ENCODE data around the gene IRX4.

The IRX4 gene

DNA sequence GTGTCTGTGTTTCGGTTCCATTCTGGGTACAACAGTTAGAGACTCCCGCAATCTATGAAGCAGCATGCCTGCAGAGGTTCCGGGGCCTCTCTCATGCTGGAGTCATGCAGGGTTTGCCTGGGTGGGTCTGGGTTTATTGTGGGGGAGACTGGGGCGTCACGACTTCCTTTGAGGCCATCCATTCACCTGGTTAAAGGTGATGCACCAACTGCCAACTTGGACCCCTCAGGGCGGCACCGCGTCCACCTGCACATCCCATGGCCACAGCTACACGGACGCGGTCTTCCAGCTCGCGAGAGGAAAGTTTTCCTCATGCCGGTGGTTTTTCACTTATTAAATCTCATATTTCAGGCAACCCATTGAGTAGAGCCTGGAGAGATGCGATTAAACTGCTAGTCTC is 30.9 kb upstream of the IRX4 start:
- no peak overlapping the region for H3K4me3 ChIP-seq (ENCODE audit: insufficient read depth, low read depth, low read length, poor library complexity, severe bottlenecking)
- H3K27ac ChIP-seq (ENCODE audit: insufficient read depth, low read length, poor library complexity, severe bottlenecking): no peak overlapping the region
- no peaks in the 10 kb centered on the region for H3K27me3 ChIP-seq (replicated peaks; ENCODE audit: control insufficient read depth, insufficient read depth, low read length, poor library complexity, severe bottlenecking)

DNA sequence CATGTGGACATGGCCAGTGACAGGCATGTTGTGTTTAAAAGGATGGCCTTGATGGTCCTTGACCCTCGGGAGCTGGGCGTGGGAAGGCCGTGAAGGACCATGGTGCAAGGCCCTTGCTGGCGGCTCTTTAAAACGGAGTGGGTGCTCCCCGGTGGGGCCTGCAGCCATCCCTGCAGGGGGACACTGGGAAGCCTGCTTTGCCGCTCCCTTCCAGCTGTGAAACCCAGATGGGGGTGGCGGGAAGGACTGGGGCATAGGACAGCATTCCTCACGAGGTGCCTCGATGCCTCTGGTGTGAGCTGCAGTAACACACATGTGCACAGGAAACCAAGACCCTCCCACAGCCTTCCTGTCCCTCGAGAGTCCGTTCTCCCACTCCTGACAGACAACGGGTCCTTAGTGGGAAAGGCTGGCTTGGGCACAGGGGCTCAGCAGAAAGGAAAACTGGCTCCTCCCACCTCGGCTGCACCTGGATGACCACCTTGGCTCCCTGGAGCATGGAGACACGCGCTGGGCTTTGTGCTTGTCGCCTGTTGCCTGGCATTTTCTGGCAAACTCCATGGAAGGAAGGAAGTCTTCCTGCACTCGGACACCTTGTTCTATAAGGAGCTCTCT is 30.3 kb upstream of the IRX4 start:
- no peak for DNase-seq
- no peaks in the 10 kb centered on the region for H3K36me3 ChIP-seq (ENCODE audit: control insufficient read depth, insufficient read depth, low read length)
- no peak overlapping the region for H3K4me3 ChIP-seq (ENCODE audit: insufficient read depth, low read depth, low read length, poor library complexity, severe bottlenecking)
- no peaks in the 10 kb centered on the region for H3K27me3 ChIP-seq (replicated peaks; ENCODE audit: control insufficient read depth, insufficient read depth, low read length, poor library complexity, severe bottlenecking)
- H3K4me1 ChIP-seq (ENCODE audit: control insufficient read depth, insufficient read depth, low read length, poor library complexity, severe bottlenecking): no peaks in the 10 kb centered on the region
- no peaks in the 10 kb centered on the region for H3K9me3 ChIP-seq (ENCODE audit: control insufficient read depth, low read length)
- H3K27ac ChIP-seq (ENCODE audit: insufficient read depth, low read length, poor library complexity, severe bottlenecking): no peak overlapping the region

More for the DNA sequence above, 30.9 kb upstream of the IRX4 start:
- Histone ChIP-seq H3K4me1 (ENCODE audit: control insufficient read depth, insufficient read depth, low read length, poor library complexity, severe bottlenecking) (no peaks in the 10 kb centered on the region), H3K9me3 (ENCODE audit: control insufficient read depth, low read length) (no peaks in the 10 kb centered on the region), H3K36me3 (ENCODE audit: control insufficient read depth, insufficient read depth, low read length) (no peaks in the 10 kb centered on the region)
- no peak for DNase-seq

DNA sequence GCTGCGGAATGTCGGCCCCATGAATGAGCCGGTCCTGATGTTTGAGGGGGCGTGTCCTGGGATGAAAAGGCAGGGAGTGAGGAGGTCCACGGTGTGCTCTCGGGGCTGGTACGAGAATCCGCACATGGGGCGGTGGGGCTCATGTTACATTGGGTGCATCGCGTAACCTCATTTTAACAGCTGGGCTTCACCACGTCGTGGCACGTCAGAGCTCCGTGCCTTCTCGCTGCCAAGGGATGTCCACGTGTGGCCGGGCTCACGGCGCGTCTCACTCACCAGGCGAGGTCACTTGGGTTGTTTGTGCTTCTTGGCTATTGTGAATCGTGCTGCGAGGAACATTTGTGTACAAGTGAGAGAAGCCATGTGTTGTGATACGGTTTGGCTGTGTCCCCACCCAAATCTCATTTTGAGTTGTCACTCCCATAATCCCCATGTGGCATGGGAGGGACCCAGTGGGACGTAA is 29.1 kb upstream of the IRX4 start:
- no peak overlapping the region for H3K4me3 ChIP-seq (ENCODE audit: insufficient read depth, low read depth, low read length, poor library complexity, severe bottlenecking)
- no peaks in the 10 kb centered on the region for H3K4me1 ChIP-seq (ENCODE audit: control insufficient read depth, insufficient read depth, low read length, poor library complexity, severe bottlenecking)
- no peaks in the 10 kb centered on the region for H3K27me3 ChIP-seq (replicated peaks; ENCODE audit: control insufficient read depth, insufficient read depth, low read length, poor library complexity, severe bottlenecking)
- no peaks in the 10 kb centered on the region for H3K36me3 ChIP-seq (ENCODE audit: control insufficient read depth, insufficient read depth, low read length)
- no peaks in the 10 kb centered on the region for H3K9me3 ChIP-seq (ENCODE audit: control insufficient read depth, low read length)
- DNase-seq: no peak
- H3K27ac ChIP-seq (ENCODE audit: insufficient read depth, low read length, poor library complexity, severe bottlenecking): no peak overlapping the region

- Histone ChIP-seq H3K4me1 (ENCODE audit: control insufficient read depth, insufficient read depth, low read length, poor library complexity, severe bottlenecking) (no peaks in the 10 kb centered on the region), H3K9me3 (ENCODE audit: control insufficient read depth, low read length) (no peaks in the 10 kb centered on the region), H3K27me3 (replicated peaks; ENCODE audit: control insufficient read depth, insufficient read depth, low read length, poor library complexity, severe bottlenecking) (no peaks in the 10 kb centered on the region), H3K36me3 (ENCODE audit: control insufficient read depth, insufficient read depth, low read length) (no peaks in the 10 kb centered on the region), H3K4me3 (ENCODE audit: insufficient read depth, low read depth, low read length, poor library complexity, severe bottlenecking) (no peak overlapping the region), H3K27ac (ENCODE audit: insufficient read depth, low read length, poor library complexity, severe bottlenecking) (no peak overlapping the region)
- no peak for DNase-seq
Observed at GRCh38 chr5:1910861-1911772, 28.4 kb upstream of the IRX4 start.

GRCh38 chr5:1910081-1910760 is 27.5 kb upstream of the IRX4 start:
- Histone ChIP-seq H3K27ac (ENCODE audit: insufficient read depth, low read length, poor library complexity, severe bottlenecking) (no peak overlapping the region), H3K9me3 (ENCODE audit: control insufficient read depth, low read length) (no peaks in the 10 kb centered on the region), H3K36me3 (ENCODE audit: control insufficient read depth, insufficient read depth, low read length) (no peaks in the 10 kb centered on the region), H3K27me3 (replicated peaks; ENCODE audit: control insufficient read depth, insufficient read depth, low read length, poor library complexity, severe bottlenecking) (no peaks in the 10 kb centered on the region), H3K4me1 (ENCODE audit: control insufficient read depth, insufficient read depth, low read length, poor library complexity, severe bottlenecking) (no peaks in the 10 kb centered on the region), H3K4me3 (ENCODE audit: insufficient read depth, low read depth, low read length, poor library complexity, severe bottlenecking) (no peak overlapping the region)
- DNase-seq: no peak

- Histone ChIP-seq H3K36me3 (ENCODE audit: control insufficient read depth, insufficient read depth, low read length) (no peaks in the 10 kb centered on the region), H3K4me3 (ENCODE audit: insufficient read depth, low read depth, low read length, poor library complexity, severe bottlenecking) (no peak overlapping the region), H3K27ac (ENCODE audit: insufficient read depth, low read length, poor library complexity, severe bottlenecking) (no peak overlapping the region), H3K9me3 (ENCODE audit: control insufficient read depth, low read length) (no peaks in the 10 kb centered on the region), H3K27me3 (replicated peaks; ENCODE audit: control insufficient read depth, insufficient read depth, low read length, poor library complexity, severe bottlenecking) (no peaks in the 10 kb centered on the region), H3K4me1 (ENCODE audit: control insufficient read depth, insufficient read depth, low read length, poor library complexity, severe bottlenecking) (no peaks in the 10 kb centered on the region)
- no peak for DNase-seq
Observed at GRCh38 chr5:1909346-1909985, 26.7 kb upstream of the IRX4 start.

- H3K9me3 ChIP-seq (ENCODE audit: control insufficient read depth, low read length): no peaks in the 10 kb centered on the region
- no peak overlapping the region for H3K4me3 ChIP-seq (ENCODE audit: insufficient read depth, low read depth, low read length, poor library complexity, severe bottlenecking)
- DNase-seq: no peak
- no peaks in the 10 kb centered on the region for H3K4me1 ChIP-seq (ENCODE audit: control insufficient read depth, insufficient read depth, low read length, poor library complexity, severe bottlenecking)
- H3K36me3 ChIP-seq (ENCODE audit: control insufficient read depth, insufficient read depth, low read length): no peaks in the 10 kb centered on the region
- H3K27me3 ChIP-seq (replicated peaks; ENCODE audit: control insufficient read depth, insufficient read depth, low read length, poor library complexity, severe bottlenecking): no peaks in the 10 kb centered on the region
- H3K27ac ChIP-seq (ENCODE audit: insufficient read depth, low read length, poor library complexity, severe bottlenecking): no peak overlapping the region
Observed at GRCh38 chr5:1908931-1909330, 26.2 kb upstream of the IRX4 start.

- no peaks in the 10 kb centered on the region for H3K36me3 ChIP-seq (ENCODE audit: control insufficient read depth, insufficient read depth, low read length)
- no peaks in the 10 kb centered on the region for H3K27me3 ChIP-seq (replicated peaks; ENCODE audit: control insufficient read depth, insufficient read depth, low read length, poor library complexity, severe bottlenecking)
- no peaks in the 10 kb centered on the region for H3K4me1 ChIP-seq (ENCODE audit: control insufficient read depth, insufficient read depth, low read length, poor library complexity, severe bottlenecking)
- H3K27ac ChIP-seq (ENCODE audit: insufficient read depth, low read length, poor library complexity, severe bottlenecking): no peak overlapping the region
- no peak for DNase-seq
- no peaks in the 10 kb centered on the region for H3K9me3 ChIP-seq (ENCODE audit: control insufficient read depth, low read length)
- no peak overlapping the region for H3K4me3 ChIP-seq (ENCODE audit: insufficient read depth, low read depth, low read length, poor library complexity, severe bottlenecking)
Observed at GRCh38 chr5:1907616-1908015, 24.9 kb upstream of the IRX4 start.

DNA sequence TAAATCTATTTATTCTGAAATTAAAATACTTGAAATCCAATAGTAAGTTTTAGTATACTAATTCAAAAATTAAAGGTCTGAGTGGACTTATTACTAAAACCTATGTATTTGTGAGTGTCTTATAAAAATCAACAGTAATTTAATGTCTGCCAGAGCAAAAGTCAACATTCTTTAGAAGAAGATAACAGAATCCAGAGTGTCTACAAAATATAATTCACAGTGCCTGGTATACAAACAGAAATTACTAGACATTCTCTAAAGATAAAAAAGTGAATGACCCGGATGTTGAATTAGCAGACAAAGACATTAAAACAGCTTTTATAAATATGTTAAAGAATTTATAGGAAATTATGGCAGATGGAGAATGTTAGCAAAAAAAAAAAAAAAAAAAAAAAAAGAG is 22.4 kb upstream of the IRX4 start:
- H3K36me3 ChIP-seq (ENCODE audit: control insufficient read depth, insufficient read depth, low read length): no peaks in the 10 kb centered on the region
- no peak for DNase-seq
- H3K4me3 ChIP-seq (ENCODE audit: insufficient read depth, low read depth, low read length, poor library complexity, severe bottlenecking): no peak overlapping the region
- no peak overlapping the region for H3K27ac ChIP-seq (ENCODE audit: insufficient read depth, low read length, poor library complexity, severe bottlenecking)
- H3K4me1 ChIP-seq (ENCODE audit: control insufficient read depth, insufficient read depth, low read length, poor library complexity, severe bottlenecking): no peaks in the 10 kb centered on the region
- H3K9me3 ChIP-seq (ENCODE audit: control insufficient read depth, low read length): no peaks in the 10 kb centered on the region
- no peaks in the 10 kb centered on the region for H3K27me3 ChIP-seq (replicated peaks; ENCODE audit: control insufficient read depth, insufficient read depth, low read length, poor library complexity, severe bottlenecking)
